Measurements from ENCODE around the gene C1orf122.

The C1orf122 gene

GRCh38 chr1:37846647-37847339 is 39.2 kb downstream of the C1orf122 start:
- DNase-seq: no peak

- no peak for DNase-seq
These were observed 41.9 kb downstream of the C1orf122 start for GRCh38 chr1:37849480-37849879.

GRCh38 chr1:37850352-37850955 is 42.9 kb downstream of the C1orf122 start:
- DNase-seq: no peak

GRCh38 chr1:37851262-37851661 is 43.7 kb downstream of the C1orf122 start:
- no peak for DNase-seq

- no peak for DNase-seq
These were observed 44.2 kb downstream of the C1orf122 start for GRCh38 chr1:37851782-37852210.

- no peak for DNase-seq
These were observed 45.6 kb downstream of the C1orf122 start for GRCh38 chr1:37853157-37853556.

- no peak for DNase-seq
These were observed 46.8 kb downstream of the C1orf122 start for GRCh38 chr1:37854406-37854805.
